Frontal cortex (tissue), 4 donors: ENCODE results near the gene TMEM150A. TPM values are rescaled to one million over a fixed set of nuclear protein-coding genes. Genes with fewer than 3 reads are reported as not detected.
A peak's percentile ranks its signal among the peaks of the same experiment; 100 is the strongest.
"Not testable (repeated sequence)": the region's sequence is repeated elsewhere in the genome, so short reads cannot be mapped to it uniquely, and the experiment has no call there.

Source experiments
- DNase-seq, 2 donors: peaks; one replicate each; pipeline ENCODE4 v3.0.0; 2012; ENCODE audit warnings: low spot score in 2 of 2
- FAIRE-seq: peaks from 2 replicates; lab custom pipeline; 2012; peaks lifted over from hg19 to GRCh38; lab: Jason Lieb, UNC
- total RNA-seq: library from RNA; depleted of rRNA; stranded (reverse); fragments of >200 nt; gene quantifications from one replicate; pipeline ENCODE4 v1.2.3, GENCODE V29; 2014
- donor health status: control.
- donor health status: control.
- donor health status: control.

Gene TMEM150A
- total RNA-seq, 1 donor from 2014 or later, result 3.7 TPM

GRCh38 chr2:85596026-85596333 is 6.5 kb downstream of the TMEM150A start:
- FAIRE-seq (no peak), DNase-seq (no peak)

- FAIRE-seq, result peak; percentile 96
- DNase-seq, result peak; percentile 91 to 96
These were observed 7.0 kb downstream of the TMEM150A start, which contains the start of gene RNF181 for GRCh38 chr2:85595301-85596025. RNF181 (plus strand) TSS chr2:85595745; CDS start chr2:85595764, 19 bp downstream.

GRCh38 chr2:85594715-85595300 is 7.7 kb downstream of the TMEM150A start:
- DNase-seq, result no peak
- no peak for FAIRE-seq

- no peak for DNase-seq
- FAIRE-seq, result no peak
These were observed 9.5 kb downstream of the TMEM150A start for GRCh38 chr2:85593023-85593422.

GRCh38 chr2:85592299-85592698 is 10.2 kb downstream of the TMEM150A start:
- not testable (repeated sequence) for DNase-seq, FAIRE-seq

GRCh38 chr2:85591563-85591962 is 10.9 kb downstream of the TMEM150A start:
- DNase-seq (no peak), FAIRE-seq (no peak)

GRCh38 chr2:85590950-85591349 is 11.5 kb downstream of the TMEM150A start:
- no peak for FAIRE-seq
- DNase-seq, result no peak

- DNase-seq (peak in 1 of 2 donors; percentile 37), FAIRE-seq (no peak)
These were observed 12.3 kb downstream of the TMEM150A start for GRCh38 chr2:85589982-85590791.

GRCh38 chr2:85589181-85589580 is 13.3 kb downstream of the TMEM150A start:
- DNase-seq (no peak), FAIRE-seq (no peak)

GRCh38 chr2:85588645-85589044 is 13.9 kb downstream of the TMEM150A start:
- no peak for DNase-seq
- no peak for FAIRE-seq

GRCh38 chr2:85588236-85588635 is 14.3 kb downstream of the TMEM150A start:
- no peak for FAIRE-seq
- no peak for DNase-seq

- no peak for FAIRE-seq
- peak in 1 of 2 donors; percentile 55 for DNase-seq
These were observed 16.8 kb downstream of the TMEM150A start for GRCh38 chr2:85585781-85586105.

GRCh38 chr2:85584857-85585780 is 17.4 kb downstream of the TMEM150A start:
- DNase-seq (peak in 1 of 2 donors; percentile 39), FAIRE-seq (no peak)

- FAIRE-seq (no peak), DNase-seq (peak; percentile 49 to 62)
These were observed 18.1 kb downstream of the TMEM150A start, which contains the start of gene VAMP5 for GRCh38 chr2:85584354-85584856. VAMP5 (plus strand) TSS chr2:85584431; CDS start chr2:85584491, 60 bp downstream.

- DNase-seq (no peak), FAIRE-seq (no peak)
These were observed 18.7 kb downstream of the TMEM150A start for GRCh38 chr2:85583667-85584353.

GRCh38 chr2:85582492-85582891 is 20.0 kb downstream of the TMEM150A start:
- FAIRE-seq (no peak), DNase-seq (no peak)

- DNase-seq (no peak), FAIRE-seq (no peak)
These were observed 22.3 kb downstream of the TMEM150A start for GRCh38 chr2:85580206-85580605.

GRCh38 chr2:85579266-85579935 is 23.1 kb downstream of the TMEM150A start:
- DNase-seq (peak; percentile 34 to 49), FAIRE-seq (no peak)
